NAMALWA (cell line): ENCODE measurements around the gene COQ10B.
A peak's percentile ranks its signal among the peaks of the same experiment; 100 is the strongest.
"Not testable (repeated sequence)": the region's sequence is repeated elsewhere in the genome, so short reads cannot be mapped to it uniquely, and the experiment has no call there.

Experiments used
- DNase-seq: peaks from one replicate; pipeline ENCODE4 v3.0.0-alpha.2; 2015; ENCODE audit warnings: low spot score

Gene COQ10B

GRCh38 chr2:197453123-197453913, at the start of gene COQ10B:
COQ10B (plus strand) TSS chr2:197453552; CDS start chr2:197453561, 9 bp downstream.
- peak; percentile 99 for DNase-seq

DNA sequence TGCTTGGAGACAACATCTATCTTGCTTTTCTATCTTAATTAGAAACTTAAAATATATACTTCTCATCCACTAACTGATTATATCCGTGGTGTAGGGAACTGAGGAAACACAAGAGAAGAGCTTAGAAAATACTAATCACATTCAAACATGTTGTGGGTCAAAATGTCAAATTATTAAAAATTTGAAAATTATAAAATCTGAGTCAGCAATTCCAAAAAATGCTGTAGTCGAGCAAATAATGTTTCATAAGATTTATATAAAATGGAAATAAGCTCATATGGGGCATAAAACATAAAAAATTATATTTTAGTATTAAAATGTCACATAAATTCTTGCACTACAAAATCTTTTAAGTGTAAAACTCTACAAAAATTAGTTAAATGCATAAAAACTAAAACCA, 47.8 kb upstream of the COQ10B start:
- no peak for DNase-seq

GRCh38 chr2:197414039-197414438, 39.3 kb upstream of the COQ10B start:
- DNase-seq: no peak

DNA sequence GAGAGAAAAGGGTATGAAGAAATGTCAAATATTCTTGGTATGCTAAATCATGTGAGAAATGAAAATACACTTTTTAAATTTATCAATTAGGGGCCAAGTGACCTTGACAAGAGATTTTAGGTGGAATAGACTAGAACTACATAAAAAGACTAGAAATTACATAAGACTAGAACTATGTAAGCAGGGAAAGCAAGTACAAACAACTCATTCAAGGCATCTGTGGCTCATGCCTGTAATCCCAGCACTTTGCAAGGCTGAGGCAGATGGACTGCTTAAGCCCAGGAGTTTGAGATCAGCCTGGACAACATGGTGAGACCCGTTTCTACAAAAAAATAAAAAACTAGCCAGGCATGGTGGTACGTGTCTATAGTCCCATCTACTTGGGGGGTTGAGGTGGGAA, 38.8 kb upstream of the COQ10B start:
- DNase-seq: no peak

DNA sequence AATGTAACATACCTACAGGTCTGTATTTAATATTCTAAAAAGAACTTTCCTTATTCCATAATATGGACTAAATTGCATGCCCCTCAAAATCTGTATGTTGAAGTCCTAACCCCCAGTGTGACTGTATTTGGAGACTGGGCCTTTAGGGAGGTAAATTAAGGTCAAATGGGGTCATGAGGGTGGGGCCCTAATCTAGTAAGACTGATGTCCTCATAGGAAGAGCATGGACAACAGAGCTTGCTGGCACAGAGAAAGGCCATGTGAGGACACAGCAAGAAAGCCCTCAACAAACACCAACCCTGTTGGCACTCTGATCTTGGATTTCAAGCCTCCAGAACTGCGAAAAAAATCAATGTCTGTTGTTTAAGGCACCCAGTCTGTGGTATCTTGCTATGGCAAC, 37.1 kb upstream of the COQ10B start:
- DNase-seq: no peak

DNA sequence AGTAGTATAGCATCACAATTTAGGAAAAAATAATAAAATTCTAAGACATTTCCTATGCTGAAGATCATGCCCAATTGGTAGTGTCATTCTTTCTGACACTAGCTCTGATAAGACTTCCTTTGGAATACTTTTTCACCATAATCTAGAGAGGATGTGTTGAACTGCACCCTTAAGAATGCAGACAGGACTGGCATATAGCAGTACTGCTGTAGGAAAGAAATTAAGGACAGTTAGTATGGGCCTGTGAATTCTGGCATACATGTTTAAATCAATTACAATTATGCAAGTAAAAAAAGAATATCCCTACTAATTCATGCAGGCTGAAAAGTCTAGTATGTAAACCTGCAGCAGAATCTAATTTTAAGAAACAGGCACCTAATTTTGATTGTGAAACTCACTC, 33.9 kb upstream of the COQ10B start:
- no peak for DNase-seq

GRCh38 chr2:197423307-197423706, 30.0 kb upstream of the COQ10B start:
- no peak for DNase-seq

DNA sequence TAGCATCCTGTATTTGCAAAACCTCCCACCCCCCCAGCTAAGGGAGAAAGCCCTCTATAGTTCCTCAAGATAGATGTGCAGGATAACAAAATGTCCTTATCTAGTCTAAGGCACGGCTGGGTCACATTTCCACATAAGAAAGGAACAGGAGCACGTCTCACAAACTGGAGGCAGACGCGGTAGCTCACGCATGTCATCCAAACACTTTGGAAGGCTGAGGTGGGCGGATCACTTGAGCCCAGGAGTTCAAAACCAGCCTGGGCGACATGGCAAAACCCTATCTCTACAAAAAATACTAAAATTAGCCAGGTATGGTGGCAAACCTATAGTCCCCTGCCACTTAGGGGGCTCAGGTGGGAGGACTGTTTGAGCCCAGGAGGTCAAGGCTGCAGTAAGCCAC, 27.8 kb upstream of the COQ10B start:
- DNase-seq: no peak

- no peak for DNase-seq
These were observed 26.4 kb upstream of the COQ10B start for GRCh38 chr2:197426723-197427603.

GRCh38 chr2:197427986-197428385, 25.4 kb upstream of the COQ10B start:
- DNase-seq: no peak

DNA sequence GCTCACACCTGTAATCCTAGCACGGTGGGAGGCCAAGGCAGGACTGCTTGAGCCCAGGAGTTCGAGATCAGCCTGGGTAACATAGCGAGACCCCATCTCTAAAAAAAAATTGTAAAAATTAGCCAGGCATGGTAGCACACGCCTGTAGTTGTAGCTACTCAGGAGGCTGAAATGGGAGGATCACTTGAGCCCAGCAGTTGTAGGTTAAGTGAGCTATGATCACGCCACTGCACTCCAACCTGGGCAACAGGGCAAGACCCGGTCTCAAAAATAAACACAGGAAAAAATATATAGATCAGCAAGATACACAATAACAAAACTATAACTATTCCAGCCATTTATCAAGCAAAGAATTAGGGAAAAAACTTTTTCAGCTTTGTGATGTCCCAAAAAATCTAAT, 21.5 kb upstream of the COQ10B start:
- no peak for DNase-seq

DNA sequence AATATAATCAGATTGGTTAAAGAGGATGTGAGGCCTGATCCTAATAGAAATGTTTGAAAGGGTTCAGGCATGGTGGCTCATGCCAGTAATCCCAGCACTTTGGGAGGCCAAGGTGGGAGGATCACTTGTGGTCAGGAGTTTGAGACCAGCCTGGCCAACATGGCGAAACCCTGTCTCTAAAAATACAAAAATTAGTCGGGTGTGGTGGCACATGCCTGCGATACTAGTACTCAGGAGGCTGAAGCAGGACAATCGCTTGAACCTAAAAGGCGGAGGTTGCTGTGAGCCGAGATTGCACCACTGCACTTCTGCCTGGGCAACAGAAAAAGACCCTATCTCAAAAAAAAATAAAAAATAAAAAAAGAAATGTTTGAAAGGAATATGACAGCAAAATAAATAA, 20.8 kb upstream of the COQ10B start:
- not testable (repeated sequence) for DNase-seq

DNA sequence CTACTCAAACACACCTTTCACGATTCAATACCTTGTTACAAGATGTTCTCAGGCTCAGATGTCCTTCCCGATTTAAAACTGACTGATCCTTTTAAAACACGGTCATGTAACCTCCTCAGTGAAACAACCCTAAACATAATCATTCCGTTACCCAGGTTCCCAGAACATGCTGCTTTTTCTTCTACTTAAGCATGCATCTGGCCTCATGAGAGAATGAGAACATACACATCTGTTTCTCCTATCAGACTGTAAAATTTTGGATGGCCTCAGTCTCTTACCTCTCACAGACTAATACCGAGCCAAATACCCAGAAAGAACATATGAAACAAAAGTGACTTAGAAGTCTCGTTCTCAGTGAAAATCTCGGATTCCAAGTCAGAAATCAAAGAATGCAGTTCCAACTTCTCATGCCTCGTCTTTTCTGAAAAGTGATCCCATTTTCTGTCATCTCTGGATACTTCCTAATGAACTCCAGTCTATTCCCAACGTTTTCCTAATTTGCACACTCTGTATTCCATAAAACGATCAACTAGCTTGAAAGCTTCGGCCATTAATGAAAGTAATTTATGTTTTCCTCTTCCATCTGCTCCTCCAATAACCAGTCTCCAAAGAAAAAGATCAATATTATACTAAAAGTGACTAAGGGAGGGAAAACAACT, 19.4 kb upstream of the COQ10B start:
- peak; percentile 51 for DNase-seq

- peak; percentile 99 for DNase-seq
These were observed 18.5 kb upstream of the COQ10B start, which contains the start of gene SF3B1 for GRCh38 chr2:197434541-197435513. SF3B1 (minus strand) TSS chr2:197435028; CDS start chr2:197434999, 29 bp downstream.

DNA sequence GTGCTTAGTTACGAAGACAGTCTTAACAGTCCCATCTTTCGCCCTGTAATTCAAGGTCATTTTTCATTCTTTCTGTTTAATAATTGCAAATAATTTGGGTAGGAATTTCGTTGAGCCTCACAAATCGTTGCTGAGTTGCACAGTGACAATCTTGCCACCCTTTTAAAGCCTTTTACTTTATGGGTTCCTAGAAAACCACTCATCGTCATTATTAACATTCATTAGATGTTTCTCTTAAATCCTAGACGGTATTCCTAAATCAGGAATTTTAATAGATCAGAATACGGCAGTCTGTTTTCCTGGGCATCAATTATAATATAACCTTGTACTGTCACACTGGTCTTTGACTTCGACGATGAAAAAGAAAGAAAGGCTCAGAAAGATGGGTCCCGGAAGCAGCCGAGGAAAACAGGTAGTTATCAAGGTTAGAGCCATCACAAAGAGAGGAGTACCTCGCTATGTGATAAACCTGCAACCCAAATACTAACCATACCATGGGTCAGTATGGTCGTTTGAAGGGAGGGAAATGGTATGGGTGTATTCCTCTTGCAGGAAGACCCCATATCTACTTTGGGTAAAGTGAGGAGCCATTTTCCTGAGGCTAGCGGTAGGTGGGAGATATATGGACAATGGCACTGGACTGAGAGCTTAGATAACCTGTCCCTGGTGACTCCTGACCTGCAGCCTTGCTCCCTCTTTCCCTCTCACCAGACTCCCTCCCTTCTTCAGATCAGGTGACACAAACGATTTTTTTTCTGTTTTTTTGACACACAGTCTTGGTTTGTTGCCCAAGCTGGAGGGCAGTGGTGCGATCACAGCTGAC, 17.5 kb upstream of the COQ10B start:
- DNase-seq: no peak

DNA sequence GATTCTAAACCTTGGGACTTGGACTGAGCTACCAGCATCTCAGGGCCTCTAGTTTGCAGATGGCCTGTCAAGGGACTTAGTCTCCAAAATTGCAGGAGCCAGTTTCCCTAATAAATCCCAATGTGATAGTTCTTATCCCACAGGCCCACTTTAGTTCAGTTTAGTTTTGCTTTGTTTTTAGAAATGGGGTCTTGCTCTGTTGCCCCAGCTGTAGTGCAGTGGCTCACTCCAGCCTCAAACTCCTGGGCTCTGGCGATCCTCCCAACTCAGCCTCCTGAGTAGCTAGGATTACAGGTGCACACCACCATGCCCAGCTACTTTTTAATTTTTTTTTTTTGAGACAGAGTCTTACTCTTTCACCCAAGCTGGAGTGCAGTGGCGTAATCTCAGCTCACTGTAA, 16.0 kb upstream of the COQ10B start:
- no peak for DNase-seq

DNA sequence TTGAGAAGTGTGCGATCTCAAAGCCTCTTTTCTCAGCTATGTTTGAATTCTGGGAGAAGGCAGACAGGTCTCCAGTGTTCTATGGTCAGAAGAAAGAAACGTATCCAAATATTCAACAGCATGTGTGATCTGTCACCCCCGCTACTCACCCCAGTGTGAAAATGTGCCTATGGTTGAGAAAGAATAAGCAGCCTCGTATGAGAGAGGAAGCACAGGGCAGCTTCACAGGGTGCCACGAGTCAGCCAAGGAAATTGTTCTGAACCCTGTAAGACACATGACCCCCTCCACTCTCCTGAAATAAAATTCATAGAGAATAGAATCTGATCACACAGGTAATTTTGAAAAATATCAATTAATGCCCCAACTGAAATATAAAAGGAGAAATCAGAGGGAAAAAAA, 10.5 kb upstream of the COQ10B start:
- no peak for DNase-seq

GRCh38 chr2:197445746-197446145, 7.6 kb upstream of the COQ10B start:
- DNase-seq: no peak

- DNase-seq: no peak
These were observed 6.5 kb upstream of the COQ10B start for GRCh38 chr2:197446844-197447243.

GRCh38 chr2:197450465-197450864, 2.9 kb upstream of the COQ10B start:
- no peak for DNase-seq
